IPS-15b (cell line): ENCODE measurements around the gene ETFB.
A peak's percentile ranks its signal among the peaks of the same experiment; 100 is the strongest.

Experiments
- H3K27me3 ChIP-seq: one replicate; pipeline ENCODE4 v1.6.1; 2013; ENCODE audit warnings: low read length; ENCODE audit not compliant: control insufficient read depth, insufficient read depth
- H3K36me3 ChIP-seq: one replicate; pipeline ENCODE4 v1.6.1; 2013; ENCODE audit warnings: low read length; ENCODE audit not compliant: control insufficient read depth, insufficient read depth
- H3K4me1 ChIP-seq: one replicate; pipeline ENCODE4 v1.6.1; 2013; ENCODE audit warnings: mild to moderate bottlenecking, low read length; ENCODE audit not compliant: control insufficient read depth, insufficient read depth
- H3K4me3 ChIP-seq: one replicate; pipeline ENCODE4 v1.5.1; 2013; ENCODE audit warnings: low read depth, low read length
- H3K9ac ChIP-seq: one replicate; pipeline ENCODE4 v1.6.1; 2013; ENCODE audit warnings: low read depth, mild to moderate bottlenecking, low read length
- H3K9me3 ChIP-seq: one replicate; pipeline ENCODE4 v1.6.1; 2013; ENCODE audit warnings: mild to moderate bottlenecking, low read length; ENCODE audit not compliant: control insufficient read depth, insufficient read depth

The ETFB gene

DNA sequence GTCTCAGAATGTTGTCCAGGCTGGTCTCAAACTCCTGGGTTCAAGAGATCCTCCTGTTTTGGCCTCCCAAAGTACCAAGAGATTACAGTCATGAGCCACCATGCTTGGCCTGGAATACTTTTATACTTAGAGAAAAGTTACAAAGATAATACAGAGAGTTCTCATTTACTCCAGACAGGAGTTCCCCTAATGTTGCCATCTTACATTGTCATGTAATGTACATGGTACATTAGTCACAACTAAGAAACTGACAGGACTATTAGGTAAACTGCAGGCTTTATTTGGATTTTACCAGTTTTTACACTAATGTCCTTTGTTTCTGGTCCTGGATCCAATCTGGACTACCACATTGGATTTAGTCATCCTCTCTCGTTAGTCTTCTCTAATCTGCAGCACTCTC lies 26.5 kb upstream of the ETFB start:
- H3K36me3 ChIP-seq: no peaks in the 10 kb centered on the region
- no peak overlapping the region for H3K4me3 ChIP-seq
- H3K9ac ChIP-seq: no peak overlapping the region
- peaks cover 9% of the 10 kb centered on the region for H3K4me1 ChIP-seq
- no peaks in the 10 kb centered on the region for H3K27me3 ChIP-seq
- no peaks in the 10 kb centered on the region for H3K9me3 ChIP-seq

DNA sequence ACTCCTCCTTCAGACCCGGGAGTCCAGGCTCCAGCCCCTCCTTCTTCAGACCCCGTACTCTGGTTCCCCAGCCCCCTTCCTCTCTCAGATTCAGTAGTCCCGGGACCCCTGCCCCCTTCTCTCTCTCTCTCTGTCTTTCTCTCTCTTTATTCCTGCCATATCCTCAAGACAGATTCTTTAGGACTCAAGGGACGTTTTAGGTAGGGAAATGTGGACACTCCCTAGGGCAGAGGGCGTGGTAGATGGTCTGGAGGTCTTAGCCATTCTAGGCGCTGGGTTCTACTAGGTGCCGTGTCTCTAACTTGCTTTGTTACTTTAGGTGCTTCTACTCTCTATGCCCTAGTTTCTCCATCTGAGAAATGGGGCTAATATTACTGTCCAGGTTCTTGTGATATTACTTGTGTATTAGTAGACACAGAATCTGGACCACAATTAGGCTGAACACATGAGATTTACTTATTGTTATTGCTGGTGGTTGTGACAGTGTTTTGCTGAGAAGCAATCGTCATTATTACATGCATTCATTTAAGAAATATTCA lies 25.0 kb upstream of the ETFB start:
- Histone ChIP-seq H3K9ac (peak overlapping the region; percentile 24), H3K9me3 (no peaks in the 10 kb centered on the region), H3K4me3 (peak overlapping the region; percentile 52), H3K4me1 (peaks cover 7% of the 10 kb centered on the region), H3K36me3 (no peaks in the 10 kb centered on the region), H3K27me3 (no peaks in the 10 kb centered on the region)

DNA sequence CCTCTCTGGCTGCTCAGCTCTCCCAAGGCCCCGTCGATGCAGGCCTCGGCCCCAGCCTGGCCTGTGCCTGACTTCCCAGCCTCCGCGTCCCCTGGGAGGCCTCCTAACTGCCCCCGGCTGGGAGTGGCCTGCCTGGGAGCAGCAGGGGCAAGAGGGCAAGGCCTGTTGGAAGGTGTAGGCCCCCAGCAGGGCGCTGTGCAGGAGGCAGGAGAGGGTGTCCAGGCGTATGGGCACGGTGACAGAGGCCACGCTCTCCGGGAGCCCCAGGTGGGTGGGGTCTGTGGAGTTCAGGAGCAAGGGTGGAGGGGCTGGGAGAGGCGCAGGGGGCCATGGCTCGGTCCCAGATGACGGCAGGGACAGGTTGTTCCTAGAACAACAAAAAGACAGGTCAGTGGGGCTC lies 23.0 kb upstream of the ETFB start:
- Histone ChIP-seq H3K36me3 (no peaks in the 10 kb centered on the region), H3K4me3 (no peak overlapping the region), H3K4me1 (peaks cover 3% of the 10 kb centered on the region), H3K9me3 (no peaks in the 10 kb centered on the region), H3K27me3 (no peaks in the 10 kb centered on the region), H3K9ac (no peak overlapping the region)

DNA sequence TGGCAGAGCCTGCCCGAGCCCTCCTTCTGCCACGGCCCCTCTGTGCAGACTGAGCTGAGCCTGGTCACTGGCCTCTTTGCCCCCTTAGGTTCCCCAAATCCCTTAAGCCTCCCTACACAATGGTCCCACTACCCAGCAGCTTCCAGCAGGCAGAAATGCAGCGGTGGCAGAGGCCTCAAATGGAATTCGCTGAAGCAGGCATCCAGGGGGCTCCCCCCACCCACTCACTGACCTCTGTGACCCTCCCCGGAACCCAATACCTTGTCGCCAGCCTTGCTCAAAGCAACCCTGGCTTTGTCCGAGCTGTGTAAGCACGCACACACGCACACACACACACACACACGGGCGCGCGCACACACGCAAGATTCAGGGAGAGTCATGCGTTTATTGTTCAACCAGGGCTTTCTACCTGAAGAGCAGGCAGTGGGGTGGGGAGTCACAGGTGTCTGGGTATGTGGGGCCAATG lies 21.8 kb upstream of the ETFB start, which contains the start of gene LIM2:
LIM2 (minus strand) TSS at position 51 of the 466 bp plus-strand sequence. CDS start 531 bp downstream, outside the sequence.
- Histone ChIP-seq H3K36me3 (no peaks in the 10 kb centered on the region), H3K27me3 (no peaks in the 10 kb centered on the region), H3K9ac (no peak within 1 kb of the TSS), H3K4me1 (peaks cover 3% of the 10 kb centered on the region), H3K4me3 (no peak within 1 kb of the TSS), H3K9me3 (no peaks in the 10 kb centered on the region)

DNA sequence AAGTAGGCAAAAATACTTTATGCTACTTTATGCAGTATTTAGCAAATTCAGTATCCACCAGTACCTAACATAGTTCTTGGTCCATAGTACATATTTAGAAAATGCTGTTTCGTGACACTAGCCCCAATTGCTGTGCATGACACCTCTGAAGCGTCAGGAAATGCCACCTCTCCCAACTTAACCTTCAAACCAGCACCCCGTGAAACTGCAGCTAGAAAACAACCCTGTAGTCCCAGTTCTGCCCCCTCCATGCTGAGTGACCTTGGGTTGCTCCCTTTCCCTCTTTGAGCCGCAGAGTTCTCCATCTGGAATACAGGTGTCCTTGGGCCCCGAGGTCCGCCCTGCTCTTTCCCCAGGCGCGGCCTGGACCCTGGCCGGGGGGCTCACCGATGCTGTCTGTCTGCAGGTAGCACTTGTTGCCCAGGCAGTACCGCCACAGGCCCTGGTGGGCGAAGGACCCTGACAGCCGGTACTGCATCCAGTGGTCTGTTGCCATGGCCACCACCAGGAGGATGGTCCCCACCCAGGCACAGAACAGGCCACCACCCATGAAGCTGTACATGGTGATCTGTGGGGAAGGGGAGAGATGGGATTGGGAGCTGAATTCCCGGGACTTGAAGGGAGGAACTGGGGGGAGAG lies 20.8 kb upstream of the ETFB start:
- Histone ChIP-seq H3K9me3 (no peaks in the 10 kb centered on the region), H3K4me1 (peaks cover 3% of the 10 kb centered on the region), H3K36me3 (no peaks in the 10 kb centered on the region), H3K27me3 (no peaks in the 10 kb centered on the region), H3K4me3 (no peak overlapping the region), H3K9ac (no peak overlapping the region)

DNA sequence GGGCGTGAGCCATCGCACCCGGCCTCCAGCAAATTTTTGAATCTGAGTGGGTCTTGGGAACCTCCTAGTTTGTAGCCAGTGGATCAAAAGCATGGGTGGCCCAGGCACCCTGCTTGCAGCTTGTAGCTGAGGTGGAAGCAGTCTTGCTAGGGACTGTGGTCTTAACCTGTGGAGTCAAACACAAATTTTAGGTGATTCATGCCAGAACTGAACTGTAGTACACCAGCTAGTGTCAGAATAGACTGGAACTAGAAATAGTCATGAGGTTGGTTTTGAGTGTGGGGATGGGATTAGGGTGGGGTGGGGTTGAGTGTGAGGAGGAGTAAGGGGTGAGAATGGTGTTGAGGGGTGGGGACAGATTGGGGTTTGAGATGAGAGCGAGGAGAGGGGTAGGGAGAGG lies 15.8 kb upstream of the ETFB start:
- no peaks in the 10 kb centered on the region for H3K27me3 ChIP-seq
- H3K36me3 ChIP-seq: no peaks in the 10 kb centered on the region
- no peaks in the 10 kb centered on the region for H3K4me1 ChIP-seq
- H3K4me3 ChIP-seq: no peak overlapping the region
- no peak overlapping the region for H3K9ac ChIP-seq
- H3K9me3 ChIP-seq: no peaks in the 10 kb centered on the region

DNA sequence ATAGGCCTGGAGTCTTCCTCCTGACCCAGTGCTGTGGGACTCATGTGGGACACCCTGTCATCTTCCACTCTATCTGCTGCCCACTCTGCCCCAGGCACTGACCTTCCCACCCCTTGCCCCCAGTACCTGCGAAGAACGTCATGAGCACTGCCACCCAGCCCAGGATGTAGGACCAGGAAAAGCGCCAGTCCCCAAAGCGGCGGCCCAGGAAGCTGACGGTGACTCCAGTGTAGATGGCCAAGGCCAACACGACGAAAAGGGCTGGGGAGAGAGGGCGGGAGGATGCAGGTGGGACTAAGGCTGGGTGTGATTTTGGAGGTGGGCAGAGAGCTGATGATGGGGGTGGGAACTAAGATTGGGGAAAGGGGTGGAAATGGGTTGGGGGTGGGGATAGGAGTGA lies 14.2 kb upstream of the ETFB start:
- Histone ChIP-seq H3K9me3 (no peaks in the 10 kb centered on the region), H3K4me3 (no peak overlapping the region), H3K36me3 (no peaks in the 10 kb centered on the region), H3K4me1 (no peaks in the 10 kb centered on the region), H3K27me3 (no peaks in the 10 kb centered on the region), H3K9ac (no peak overlapping the region)

DNA sequence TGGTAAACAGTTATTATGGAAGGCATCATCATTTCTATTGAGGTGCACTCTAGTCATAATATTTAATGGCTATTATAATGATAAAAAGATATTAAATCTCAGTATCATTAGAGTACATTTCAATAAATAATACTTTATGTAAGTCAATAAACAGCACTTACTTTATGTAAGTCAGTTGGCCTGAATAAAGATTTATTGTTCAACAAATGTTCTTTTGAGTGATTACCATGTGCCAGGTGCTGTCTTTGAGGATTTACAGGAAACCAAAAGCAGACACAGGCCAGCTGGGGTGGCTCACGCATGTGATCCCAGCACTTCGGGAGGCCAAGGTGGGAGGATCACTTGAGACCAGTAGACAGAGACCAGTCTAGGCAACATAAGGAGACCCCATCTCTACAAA lies 11.2 kb upstream of the ETFB start:
- Histone ChIP-seq H3K4me3 (no peak overlapping the region), H3K9ac (no peak overlapping the region), H3K9me3 (no peaks in the 10 kb centered on the region), H3K4me1 (no peaks in the 10 kb centered on the region), H3K27me3 (no peaks in the 10 kb centered on the region), H3K36me3 (no peaks in the 10 kb centered on the region)

DNA sequence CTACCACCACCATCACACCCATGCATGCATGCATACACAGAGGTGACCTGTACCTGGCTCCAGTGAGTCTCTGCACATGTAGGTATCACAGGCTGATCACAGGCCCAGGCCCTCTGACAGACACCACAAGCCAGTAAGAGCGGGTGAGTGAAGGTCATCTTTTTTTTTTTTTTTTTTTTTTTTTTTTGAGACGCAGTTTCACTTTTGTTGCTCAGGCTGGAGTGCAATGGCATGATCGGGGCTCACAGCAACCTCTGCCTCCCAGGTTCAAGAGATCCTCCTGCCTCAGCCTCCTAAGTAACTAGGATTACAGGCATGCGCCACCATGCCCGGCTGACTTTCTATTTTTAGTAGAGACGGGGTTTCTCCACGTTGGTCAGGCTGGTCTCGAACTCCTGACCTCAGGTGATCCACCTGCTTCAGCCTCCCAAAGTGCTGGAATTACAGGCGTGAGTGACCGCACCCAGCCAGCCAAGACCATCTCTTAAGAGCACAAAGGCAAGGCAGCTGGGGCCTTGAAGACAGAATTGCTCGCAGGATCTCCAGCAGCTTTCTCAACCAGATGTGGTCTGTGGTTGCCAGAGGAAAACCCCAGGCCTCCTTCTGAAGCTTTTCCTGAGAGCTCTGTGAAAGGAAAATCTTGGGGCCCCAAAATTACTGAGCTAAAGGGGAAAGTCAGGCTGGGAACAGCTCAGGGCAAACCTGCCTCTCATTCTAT lies 9.5 kb upstream of the ETFB start:
- Histone ChIP-seq H3K4me3 (no peak overlapping the region), H3K27me3 (peaks cover 2% of the 10 kb centered on the region), H3K36me3 (no peaks in the 10 kb centered on the region), H3K4me1 (no peaks in the 10 kb centered on the region), H3K9ac (no peak overlapping the region), H3K9me3 (no peaks in the 10 kb centered on the region)

DNA sequence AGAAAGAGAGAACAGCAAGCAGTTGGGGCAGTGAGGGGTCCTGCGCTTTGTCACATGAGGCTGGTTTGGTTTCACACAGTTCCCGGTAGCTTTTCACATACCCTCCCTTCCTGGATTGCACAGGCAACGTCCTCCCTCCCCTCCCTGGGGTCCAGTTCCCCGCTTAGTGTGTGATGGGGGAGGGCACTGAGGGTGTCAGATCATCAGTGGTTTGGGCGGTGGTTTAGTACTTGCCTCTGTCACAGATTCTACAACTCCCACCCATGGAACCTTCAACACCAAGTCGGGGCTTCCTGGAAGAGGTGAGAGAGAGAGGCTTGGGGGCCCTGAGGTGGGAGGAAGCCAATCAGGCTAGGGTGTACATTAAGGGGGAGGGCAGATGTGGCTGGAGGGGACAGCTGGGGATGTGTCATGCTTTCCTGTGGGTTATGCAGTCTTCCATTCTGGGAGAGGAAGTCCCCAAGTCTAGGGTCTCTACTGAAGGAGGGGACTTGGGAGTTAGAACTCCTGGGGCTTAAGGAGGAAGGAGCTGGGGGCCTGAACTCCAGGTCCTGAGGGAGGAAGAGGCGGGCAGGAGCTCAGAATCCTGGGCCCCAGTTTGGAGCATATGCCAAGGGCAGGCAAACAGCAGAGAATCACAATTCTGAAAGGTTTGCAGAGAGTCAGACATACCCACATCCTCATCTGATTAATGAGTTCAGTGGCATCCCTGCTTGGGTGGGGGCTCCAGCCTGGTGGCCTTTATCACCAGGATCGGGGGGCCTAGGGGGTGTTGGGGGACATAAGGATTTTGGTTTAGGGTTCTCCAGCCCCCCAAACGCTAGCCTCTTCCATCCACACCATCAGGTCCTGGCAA lies 6.7 kb upstream of the ETFB start, which contains the start of gene NKG7:
NKG7 (minus strand) TSS at position 6 of the 856 bp plus-strand sequence. CDS start 119 bp downstream, outside the sequence.
- Histone ChIP-seq H3K4me3 (no peak within 1 kb of the TSS), H3K9ac (no peak within 1 kb of the TSS), H3K36me3 (no peaks in the 10 kb centered on the region), H3K27me3 (peaks cover 2% of the 10 kb centered on the region), H3K9me3 (no peaks in the 10 kb centered on the region), H3K4me1 (no peaks in the 10 kb centered on the region)

DNA sequence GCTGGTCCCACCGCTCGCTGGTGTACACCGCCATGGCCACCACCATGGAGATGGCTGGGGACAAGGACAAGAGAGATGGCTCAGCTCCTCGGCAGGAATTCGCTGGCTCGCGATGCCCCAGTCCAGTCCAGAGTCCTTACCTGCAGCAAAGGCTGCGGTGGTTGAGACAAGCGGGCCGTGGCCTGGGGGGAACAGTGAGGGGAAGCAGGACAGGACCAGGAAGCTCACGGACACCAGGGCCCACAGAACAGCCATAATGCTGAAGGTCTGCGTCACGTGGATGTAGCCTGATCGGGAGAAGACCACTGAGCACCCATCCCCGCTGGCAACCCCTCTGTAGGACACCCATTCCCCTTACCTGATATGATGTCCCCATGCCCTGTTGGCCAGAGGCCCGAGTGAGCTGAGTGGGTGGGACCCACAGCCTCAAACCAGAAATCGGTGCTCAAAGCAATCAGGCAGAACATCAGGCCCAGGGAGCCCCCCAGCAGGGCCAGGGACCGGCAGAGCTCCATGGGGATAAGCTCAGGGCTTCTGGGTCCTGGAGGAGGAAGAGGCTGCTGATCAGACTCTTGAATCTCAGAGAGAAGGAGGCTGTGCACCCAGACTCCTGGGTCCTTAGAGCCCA lies 5.9 kb upstream of the ETFB start:
- peaks cover 2% of the 10 kb centered on the region for H3K27me3 ChIP-seq
- H3K9me3 ChIP-seq: no peaks in the 10 kb centered on the region
- no peak overlapping the region for H3K4me3 ChIP-seq
- H3K4me1 ChIP-seq: no peaks in the 10 kb centered on the region
- H3K36me3 ChIP-seq: no peaks in the 10 kb centered on the region
- H3K9ac ChIP-seq: no peak overlapping the region
